ENCODE results near the gene CASS4.
A peak's percentile ranks its signal among the peaks of the same experiment; 100 is the strongest.

Gene CASS4

GRCh38 chr20:56417911-56418310, 5.9 kb downstream of the CASS4 start:
- no peak overlapping the region for H2AFZ ChIP-seq (ENCODE audit: low read length)
- no peaks in the 10 kb centered on the region for H3K9me2 ChIP-seq (replicated peaks; ENCODE audit: low read depth, low read length)
- TF ChIP-seq CTCF (conservative IDR thresholded peaks at IDR 0.05; ENCODE audit: low read length), result no peak
- no peak for TF ChIP-seq EZH2phosphoT487 (IDR thresholded peaks at IDR 0.05; ENCODE audit: borderline replicate concordance)
- H3K79me2 ChIP-seq (ENCODE audit: insufficient read depth, low read length), result no peaks in the 10 kb centered on the region
- H3K9ac ChIP-seq (ENCODE audit: low read depth, low read length, poor library complexity, severe bottlenecking), result no peak overlapping the region
- peaks cover 26% of the 10 kb centered on the region for H3K4me1 ChIP-seq (ENCODE audit: insufficient read depth, low read length, poor library complexity, severe bottlenecking)
- H3K4me2 ChIP-seq (ENCODE audit: low read depth, low read length, poor library complexity, severe bottlenecking), result peak overlapping the region; percentile 49
- H3F3A ChIP-seq (ENCODE audit: low read depth), result no peaks in the 10 kb centered on the region
- no peak overlapping the region for H3K4me3 ChIP-seq (ENCODE audit: low read length, poor library complexity, severe bottlenecking)
- no peaks in the 10 kb centered on the region for H4K20me1 ChIP-seq (ENCODE audit: insufficient read depth, low read length, poor library complexity, severe bottlenecking)
- H3K27me3 ChIP-seq (ENCODE audit: insufficient read depth, low read length, poor library complexity, severe bottlenecking), result no peaks in the 10 kb centered on the region
- H3K9me3 ChIP-seq (ENCODE audit: insufficient read depth, low read depth, low read length), result no peaks in the 10 kb centered on the region
- no peaks in the 10 kb centered on the region for H3K36me3 ChIP-seq (ENCODE audit: insufficient read depth, low read length)

- TF ChIP-seq CTCF (conservative IDR thresholded peaks at IDR 0.05; ENCODE audit: low read length) (no peak), EZH2phosphoT487 (IDR thresholded peaks at IDR 0.05; ENCODE audit: borderline replicate concordance) (no peak)
- no peak overlapping the region for H2AFZ ChIP-seq (ENCODE audit: low read length)
- H3K4me1 ChIP-seq (ENCODE audit: insufficient read depth, low read length, poor library complexity, severe bottlenecking), result peaks cover 26% of the 10 kb centered on the region
- no peaks in the 10 kb centered on the region for H3K9me3 ChIP-seq (ENCODE audit: insufficient read depth, low read depth, low read length)
- peak overlapping the region; percentile 5 for H3K4me3 ChIP-seq (ENCODE audit: low read length, poor library complexity, severe bottlenecking)
- no peaks in the 10 kb centered on the region for H3K9me2 ChIP-seq (replicated peaks; ENCODE audit: low read depth, low read length)
- H3K4me2 ChIP-seq (ENCODE audit: low read depth, low read length, poor library complexity, severe bottlenecking), result peak overlapping the region; percentile 49
- H3K79me2 ChIP-seq (ENCODE audit: insufficient read depth, low read length), result no peaks in the 10 kb centered on the region
- H3K36me3 ChIP-seq (ENCODE audit: insufficient read depth, low read length), result no peaks in the 10 kb centered on the region
- H4K20me1 ChIP-seq (ENCODE audit: insufficient read depth, low read length, poor library complexity, severe bottlenecking), result no peaks in the 10 kb centered on the region
- H3F3A ChIP-seq (ENCODE audit: low read depth), result no peaks in the 10 kb centered on the region
- no peaks in the 10 kb centered on the region for H3K27me3 ChIP-seq (ENCODE audit: insufficient read depth, low read length, poor library complexity, severe bottlenecking)
- H3K9ac ChIP-seq (ENCODE audit: low read depth, low read length, poor library complexity, severe bottlenecking), result no peak overlapping the region
These were observed 6.4 kb downstream of the CASS4 start for GRCh38 chr20:56418385-56418861.

GRCh38 chr20:56420028-56420427, 8.0 kb downstream of the CASS4 start:
- Histone ChIP-seq H3F3A (ENCODE audit: low read depth) (no peaks in the 10 kb centered on the region), H3K4me2 (ENCODE audit: low read depth, low read length, poor library complexity, severe bottlenecking) (no peak overlapping the region), H4K20me1 (ENCODE audit: insufficient read depth, low read length, poor library complexity, severe bottlenecking) (no peaks in the 10 kb centered on the region), H3K9ac (ENCODE audit: low read depth, low read length, poor library complexity, severe bottlenecking) (no peak overlapping the region), H2AFZ (ENCODE audit: low read length) (no peak overlapping the region), H3K79me2 (ENCODE audit: insufficient read depth, low read length) (no peaks in the 10 kb centered on the region), H3K9me2 (replicated peaks; ENCODE audit: low read depth, low read length) (no peaks in the 10 kb centered on the region), H3K27me3 (ENCODE audit: insufficient read depth, low read length, poor library complexity, severe bottlenecking) (no peaks in the 10 kb centered on the region), H3K36me3 (ENCODE audit: insufficient read depth, low read length) (no peaks in the 10 kb centered on the region), H3K4me1 (ENCODE audit: insufficient read depth, low read length, poor library complexity, severe bottlenecking) (peaks cover 26% of the 10 kb centered on the region), H3K9me3 (ENCODE audit: insufficient read depth, low read depth, low read length) (no peaks in the 10 kb centered on the region), H3K4me3 (ENCODE audit: low read length, poor library complexity, severe bottlenecking) (no peak overlapping the region)
- no peak for TF ChIP-seq EZH2phosphoT487 (IDR thresholded peaks at IDR 0.05; ENCODE audit: borderline replicate concordance)
- TF ChIP-seq CTCF (conservative IDR thresholded peaks at IDR 0.05; ENCODE audit: low read length), result no peak
